CD4-positive, alpha-beta T cell (primary cell): ENCODE measurements around the gene AMBRA1. TPM values are rescaled to one million over a fixed set of nuclear protein-coding genes. Genes with fewer than 3 reads are reported as not detected.

Experiments
- ATAC-seq: fragments of 200-7000 bp; cut with Tn5 transposase; one replicate; pipeline ENCODE4 v1.10.0; 2022; ENCODE audit warnings: mild to moderate bottlenecking; ENCODE audit not compliant: poor library complexity
- CTCF ChIA-PET: fragments of 350-600 bp; sonication (Branson Sonifier 250); formaldehyde crosslinking; loops from one replicate; lab custom pipeline; 2021; ENCODE audit warnings: antibody characterized with exemption, inconsistent platforms; lab: Charles Lee
- POLR2A ChIA-PET: fragments of 350-600 bp; sonication (Branson Sonifier 250); formaldehyde crosslinking; loops from one replicate; lab custom pipeline; 2021; ENCODE audit warnings: antibody characterized with exemption, inconsistent platforms; lab: Charles Lee
- DNase-seq, 14 experiments: peaks; one replicate each; pipeline ENCODE4 v3.0.0-alpha.2; 2013 to 2020; ENCODE audit warnings: mixed read lengths in 2 of 14
- H3K27ac ChIP-seq, 2 donors: one replicate each; pipeline versions ENCODE4 v1.5.1 to v1.7.0; 2013; ENCODE audit warnings: low read length in 2 of 2, low read depth in 1 of 2, mild to moderate bottlenecking in 1 of 2
- H3K27me3 ChIP-seq, 2 experiments: 1 replicate in 1 of 2; 2 replicates in 1 of 2; pipeline versions ENCODE4 v1.6.1 to v1.7.0; 2013; ENCODE audit warnings: low read length in 2 of 2, control low read depth in 1 of 2, mild to moderate bottlenecking in 1 of 2, moderate library complexity in 1 of 2; ENCODE audit not compliant: insufficient read depth in 2 of 2, control insufficient read depth in 1 of 2
- H3K36me3 ChIP-seq: one replicate; pipeline ENCODE4 v1.6.1; 2013; ENCODE audit warnings: low read length, control low read depth; ENCODE audit not compliant: insufficient read depth
- H3K4me1 ChIP-seq: one replicate; pipeline ENCODE4 v1.6.1; 2013; ENCODE audit warnings: low read length, control low read depth; ENCODE audit not compliant: insufficient read depth
- H3K4me3 ChIP-seq: one replicate; pipeline ENCODE4 v1.5.1; 2013; ENCODE audit warnings: mild to moderate bottlenecking, low read length, moderate library complexity
- H3K9me3 ChIP-seq, 2 experiments: 1 replicate in 1 of 2; 2 replicates in 1 of 2; pipeline versions ENCODE4 v1.6.1 to v1.7.0; 2013; ENCODE audit warnings: low read length in 2 of 2, mild to moderate bottlenecking in 2 of 2, control low read depth in 1 of 2, moderate library complexity in 1 of 2; ENCODE audit not compliant: control insufficient read depth in 1 of 2, insufficient read depth in 1 of 2
- H3K27ac Mint-ChIP-seq: one replicate; pipeline ENCODE4 v1.8.0; 2020; ENCODE audit warnings: mixed read lengths
- H3K27me3 Mint-ChIP-seq: one replicate; pipeline ENCODE4 v1.8.0; 2021; ENCODE audit warnings: mixed read lengths
- H3K36me3 Mint-ChIP-seq: one replicate; pipeline ENCODE4 v1.8.0; 2021; ENCODE audit warnings: low read depth, mixed read lengths
- H3K4me1 Mint-ChIP-seq: one replicate; pipeline ENCODE4 v1.8.0; 2021; ENCODE audit warnings: low read depth, mixed read lengths
- H3K4me3 Mint-ChIP-seq: one replicate; pipeline ENCODE4 v1.8.0; 2020; ENCODE audit warnings: mild to moderate bottlenecking, mixed read lengths
- H3K9me3 Mint-ChIP-seq: one replicate; pipeline ENCODE4 v1.8.0; 2020; ENCODE audit warnings: mixed read lengths
- intact Hi-C, 2 experiments: fragments of 100-400 bp; cut with DNase I in 1 of 2; cut with micrococcal nuclease in 1 of 2; formaldehyde crosslinking; loops; one replicate each; pipeline versions ENCODE4 v1.15.1 to v1.9.0; 2023 to 2025; cut with DNase I, micrococcal nuclease
- total RNA-seq, 174 experiments: library from RNA in 2 of 174; stranded (reverse) in 2 of 174; gene quantifications; one replicate each; pipeline ENCODE4 v1.2.3 and lab custom pipeline; 2021 to 2026
- TF ChIP-seq, protein P1 (sequence below): fragments of 200-600 bp; IDR thresholded peaks from one replicate; pipeline ENCODE4 v1.8.0; 2022; ENCODE audit warnings: antibody characterized with exemption, mild to moderate bottlenecking

AMBRA1 gene
- total RNA-seq, 2 experiments from 2014 or later: 29.4 to 31.9 TPM

- ChIA-PET CTCF (no interaction called here), POLR2A (interaction anchor here (0.6 kb wide), 1 partner anchor 15 kb away, joined by 4 read pairs; no protein-coding TSS in a partner anchor)
- Histone ChIP-seq H3K4me3 (no peak overlapping the region), H3K9me3 (no peaks in the 10 kb centered on the region), H3K27ac (no peak overlapping the region), H3K27me3 (no peaks in the 10 kb centered on the region), H3K4me1 (peaks cover 2% of the 10 kb centered on the region), H3K36me3 (peaks cover 56% of the 10 kb centered on the region)
- H3K36me3 Mint-ChIP-seq: peaks cover 76% of the 10 kb centered on the region
- H3K27me3 Mint-ChIP-seq: no peaks in the 10 kb centered on the region
- no peak overlapping the region for H3K4me3 Mint-ChIP-seq
- H3K9me3 Mint-ChIP-seq: no peaks in the 10 kb centered on the region
- DNase-seq: no peak
- H3K4me1 Mint-ChIP-seq: peaks cover 20% of the 10 kb centered on the region
- H3K27ac Mint-ChIP-seq: no peak overlapping the region
- TF ChIP-seq, protein P1, sequence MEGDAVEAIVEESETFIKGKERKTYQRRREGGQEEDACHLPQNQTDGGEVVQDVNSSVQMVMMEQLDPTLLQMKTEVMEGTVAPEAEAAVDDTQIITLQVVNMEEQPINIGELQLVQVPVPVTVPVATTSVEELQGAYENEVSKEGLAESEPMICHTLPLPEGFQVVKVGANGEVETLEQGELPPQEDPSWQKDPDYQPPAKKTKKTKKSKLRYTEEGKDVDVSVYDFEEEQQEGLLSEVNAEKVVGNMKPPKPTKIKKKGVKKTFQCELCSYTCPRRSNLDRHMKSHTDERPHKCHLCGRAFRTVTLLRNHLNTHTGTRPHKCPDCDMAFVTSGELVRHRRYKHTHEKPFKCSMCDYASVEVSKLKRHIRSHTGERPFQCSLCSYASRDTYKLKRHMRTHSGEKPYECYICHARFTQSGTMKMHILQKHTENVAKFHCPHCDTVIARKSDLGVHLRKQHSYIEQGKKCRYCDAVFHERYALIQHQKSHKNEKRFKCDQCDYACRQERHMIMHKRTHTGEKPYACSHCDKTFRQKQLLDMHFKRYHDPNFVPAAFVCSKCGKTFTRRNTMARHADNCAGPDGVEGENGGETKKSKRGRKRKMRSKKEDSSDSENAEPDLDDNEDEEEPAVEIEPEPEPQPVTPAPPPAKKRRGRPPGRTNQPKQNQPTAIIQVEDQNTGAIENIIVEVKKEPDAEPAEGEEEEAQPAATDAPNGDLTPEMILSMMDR: no peak
- no peak for ATAC-seq
- intact Hi-C loops: no loop called here
Observed at GRCh38 chr11:46628961-46629360, 35.1 kb upstream of the AMBRA1 start.

DNA sequence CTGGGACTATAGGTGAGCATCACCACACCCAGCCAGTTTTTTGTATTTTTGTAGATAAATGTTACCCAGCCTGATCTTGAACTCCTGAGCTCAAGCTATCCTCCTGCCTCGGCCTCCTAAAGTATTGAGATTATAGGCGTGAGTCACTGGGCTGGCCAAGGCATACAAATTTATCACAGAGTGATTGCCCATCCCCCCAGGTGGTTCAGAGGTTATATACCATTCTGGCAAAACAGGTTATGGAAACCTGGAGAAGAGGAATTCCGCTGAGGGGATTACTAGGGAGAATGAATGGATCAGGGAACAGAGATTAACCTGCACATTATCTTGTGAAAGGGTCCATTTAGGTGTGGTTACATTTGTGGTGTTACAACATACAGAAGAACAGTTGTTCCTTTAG lies 31.6 kb upstream of the AMBRA1 start:
- ChIA-PET POLR2A (no interaction called here), CTCF (interaction anchor here (1.7 kb wide), 1 partner anchor 46 kb away, joined by 5 read pairs; no protein-coding TSS in a partner anchor)
- peaks cover 38% of the 10 kb centered on the region for H3K4me1 Mint-ChIP-seq

DNA sequence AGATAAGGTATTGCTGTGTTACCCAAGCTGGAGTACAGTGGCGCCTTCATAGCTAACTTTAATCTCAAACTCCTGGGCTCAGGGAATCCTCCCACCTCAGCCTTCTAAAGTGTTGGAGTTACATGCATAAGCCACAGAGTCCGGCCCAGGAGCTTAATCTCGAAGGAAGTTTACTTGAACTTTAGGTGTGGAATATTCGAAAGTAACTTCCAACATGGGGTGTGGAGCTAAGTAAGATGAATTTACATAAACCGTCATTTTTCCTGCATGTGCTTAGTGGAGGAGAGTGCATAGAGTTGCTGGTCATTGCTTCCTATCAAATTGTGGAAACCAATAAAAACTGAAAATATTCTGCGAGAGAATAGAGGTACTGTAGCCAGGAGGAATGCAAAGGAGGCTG lies 25.0 kb upstream of the AMBRA1 start:
- H3K4me1 Mint-ChIP-seq: peaks cover 53% of the 10 kb centered on the region
- POLR2A ChIA-PET: interaction anchor here (1.3 to 4.7 kb wide), 8 partner anchors 12 to 129 kb away, joined by 3 to 35 read pairs (median 14); partner anchors contain the start of genes AMBRA1, ARHGAP1 and ZNF408
- H3K36me3 Mint-ChIP-seq: peaks cover 52% of the 10 kb centered on the region
- H3K27me3 Mint-ChIP-seq: no peaks in the 10 kb centered on the region
- Histone ChIP-seq H3K27me3 (no peaks in the 10 kb centered on the region), H3K4me1 (peaks cover 44% of the 10 kb centered on the region), H3K27ac (no peak overlapping the region), H3K36me3 (peaks cover 20% of the 10 kb centered on the region), H3K9me3 (no peaks in the 10 kb centered on the region), H3K4me3 (no peak overlapping the region)
- peak in 1 of 14 experiments; percentile 9 for DNase-seq
- H3K27ac Mint-ChIP-seq: peak overlapping the region; percentile 97
- no peaks in the 10 kb centered on the region for H3K9me3 Mint-ChIP-seq
- CTCF ChIA-PET: interaction anchor here (1.2 to 2.3 kb wide), 3 partner anchors 52 to 129 kb away, joined by 3 to 9 read pairs (median 6); no protein-coding TSS in a partner anchor
- peak overlapping the region; percentile 100 for H3K4me3 Mint-ChIP-seq
- intact Hi-C loops: loop anchor here (5.0 to 10.0 kb wide), 5 partner anchors 64 to 774 kb away; partner anchors contain the start of gene CRY2 (in 1 of the 2)
- ATAC-seq: no peak
- TF ChIP-seq, protein P1: no peak

More for the DNA sequence above, 31.6 kb upstream of the AMBRA1 start:
- no peaks in the 10 kb centered on the region for H3K27me3 ChIP-seq
- Mint-ChIP-seq H3K27me3 (no peaks in the 10 kb centered on the region), H3K4me3 (no peak overlapping the region), H3K27ac (no peak overlapping the region), H3K9me3 (no peaks in the 10 kb centered on the region), H3K36me3 (peaks cover 79% of the 10 kb centered on the region)
- TF ChIP-seq, protein P1: no peak
- no peak overlapping the region for H3K27ac ChIP-seq
- H3K36me3 ChIP-seq: peaks cover 56% of the 10 kb centered on the region
- no peak overlapping the region for H3K4me3 ChIP-seq
- no peak for DNase-seq
- ATAC-seq: no peak
- intact Hi-C loops: no loop called here
- H3K4me1 ChIP-seq: peaks cover 5% of the 10 kb centered on the region
- no peaks in the 10 kb centered on the region for H3K9me3 ChIP-seq
